NK-92 (cell line): Measurements from ENCODE around the gene DHX29.

Experiments
- DNase-seq: peaks from one replicate; lab custom pipeline; 2025; ENCODE audit not compliant: unreplicated experiment; lab: John Stamatoyannopoulos, UW

Gene DHX29

GRCh38 chr5:55313870-55314617 is 6.5 kb upstream of the DHX29 start:
- no peak for DNase-seq

GRCh38 chr5:55308254-55308836 is 851 bp upstream of the DHX29 start:
- DNase-seq = no peak

- DNase-seq = no peak
Measured at GRCh38 chr5:55306641-55307382, 682 bp downstream of the DHX29 start.

- no peak for DNase-seq
Measured at GRCh38 chr5:55305345-55305744, 2.1 kb downstream of the DHX29 start.

GRCh38 chr5:55304584-55304983 is 2.9 kb downstream of the DHX29 start:
- no peak for DNase-seq

- DNase-seq = no peak
Measured at GRCh38 chr5:55303238-55303690, 4.2 kb downstream of the DHX29 start.

GRCh38 chr5:55300890-55301289 is 6.6 kb downstream of the DHX29 start:
- DNase-seq = no peak

GRCh38 chr5:55294935-55295334 is 12.6 kb downstream of the DHX29 start:
- no peak for DNase-seq

GRCh38 chr5:55290991-55291390 is 16.5 kb downstream of the DHX29 start:
- DNase-seq = no peak

- no peak for DNase-seq
Measured at GRCh38 chr5:55289808-55290207, 17.7 kb downstream of the DHX29 start.

GRCh38 chr5:55286411-55286933 is 21.0 kb downstream of the DHX29 start:
- DNase-seq = no peak

- DNase-seq = no peak
Measured at GRCh38 chr5:55278778-55279177, 28.7 kb downstream of the DHX29 start.

GRCh38 chr5:55276771-55277170 is 30.7 kb downstream of the DHX29 start:
- DNase-seq = no peak

GRCh38 chr5:55258339-55258738 is 49.2 kb downstream of the DHX29 start:
- DNase-seq = no peak

GRCh38 chr5:55254802-55255201 is 52.7 kb downstream of the DHX29 start:
- DNase-seq = no peak

- DNase-seq = no peak
Measured at GRCh38 chr5:55250064-55250463, 57.4 kb downstream of the DHX29 start.

GRCh38 chr5:55241746-55242145 is 65.7 kb downstream of the DHX29 start:
- no peak for DNase-seq

- no peak for DNase-seq
Measured at GRCh38 chr5:55236800-55237199, 70.7 kb downstream of the DHX29 start.

- no peak for DNase-seq
Measured at GRCh38 chr5:55234121-55234700, 73.3 kb downstream of the DHX29 start.

GRCh38 chr5:55232985-55233928 is 74.2 kb downstream of the DHX29 start, which contains the start of gene CCNO:
Gene CCNO, minus strand, starts transcription at chr5:55233608. Its CDS starts 85 bp downstream, at chr5:55233523.
- DNase-seq = no peak
